ENCODE results near the gene CDK2. TPM values are rescaled to one million over a fixed set of nuclear protein-coding genes. Genes with fewer than 3 reads are reported as not detected.

Gene CDK2
- polyA plus RNA-seq, 1 of the 3 experiments (the other 2 are of a cell fraction): 43.3 TPM

DNA sequence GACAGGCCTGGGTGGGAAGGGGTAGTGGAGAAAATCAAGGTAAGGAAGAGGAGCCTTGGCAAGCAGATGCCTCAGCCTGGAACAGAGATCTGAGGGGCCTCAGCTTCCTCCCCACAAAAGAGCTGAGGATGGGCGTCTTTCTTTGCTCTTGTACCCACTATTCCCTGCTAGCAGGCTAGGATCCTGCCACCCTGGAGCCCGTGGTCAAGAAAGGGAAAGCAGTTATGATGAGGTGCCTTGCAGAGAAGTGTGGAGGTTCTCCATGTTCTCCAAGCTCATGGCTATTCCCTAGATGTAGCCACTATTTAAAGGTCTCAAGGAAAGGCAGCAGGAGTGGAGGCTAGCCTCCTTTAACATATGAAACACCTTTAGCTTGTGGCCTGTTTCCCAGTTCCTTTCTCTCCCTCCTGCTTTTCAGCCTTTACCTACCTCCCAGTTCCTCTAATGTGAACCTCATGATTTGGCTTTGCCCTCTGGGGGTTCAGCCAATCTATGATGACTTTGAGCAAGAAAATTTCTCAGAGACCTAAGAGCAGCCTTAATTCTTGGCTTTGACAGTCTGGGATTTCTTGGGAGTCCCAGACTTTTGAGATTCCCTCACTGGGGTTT, 55.4 kb downstream of the CDK2 start:
- Histone ChIP-seq H3K4me1 (ENCODE audit: control insufficient read depth in 1 of 2, insufficient read depth in 2 of 2, low read depth in 1 of 2, low read length in 1 of 2) (peaks cover 0 to 24% of the 10 kb centered on the region in 2 experiments; a peak in 2 of 4 replicates), H3K27me3 (ENCODE audit: insufficient read depth) (no peaks in the 10 kb centered on the region), H3K27ac (ENCODE audit: low read depth in 2 of 2, low read length in 1 of 2) (peak overlapping the region in 1 of 2 experiments; percentile 83; a peak in 2 of 4 replicates), H2AFZ (ENCODE audit: low read depth) (peak overlapping the region; percentile 33; the same call in 1 of the 2 replicates), H3K9me3 (no peaks in the 10 kb centered on the region), H4K20me1 (ENCODE audit: insufficient read depth) (no peaks in the 10 kb centered on the region), H3K79me2 (ENCODE audit: insufficient read depth) (no peaks in the 10 kb centered on the region), H3K4me2 (peak overlapping the region; percentile 69; the same call in 1 of the 2 replicates), H3F3A (replicated peaks; ENCODE audit: insufficient read depth) (no peaks in the 10 kb centered on the region), H3K9me2 (no peaks in the 10 kb centered on the region), H3K36me3 (replicated peaks in 1 of 2; ENCODE audit: control insufficient read depth in 1 of 2, insufficient read depth in 2 of 2, low read length in 1 of 2) (peaks cover 2 to 6% of the 10 kb centered on the region in 2 experiments), H3K4me3 (ENCODE audit: low read depth in 2 of 2, low read length in 1 of 2) (peak overlapping the region; percentile 36 to 54; a peak in 3 of 4 replicates), H3K9ac (no peak overlapping the region)
- TF ChIP-seq, protein P1, sequence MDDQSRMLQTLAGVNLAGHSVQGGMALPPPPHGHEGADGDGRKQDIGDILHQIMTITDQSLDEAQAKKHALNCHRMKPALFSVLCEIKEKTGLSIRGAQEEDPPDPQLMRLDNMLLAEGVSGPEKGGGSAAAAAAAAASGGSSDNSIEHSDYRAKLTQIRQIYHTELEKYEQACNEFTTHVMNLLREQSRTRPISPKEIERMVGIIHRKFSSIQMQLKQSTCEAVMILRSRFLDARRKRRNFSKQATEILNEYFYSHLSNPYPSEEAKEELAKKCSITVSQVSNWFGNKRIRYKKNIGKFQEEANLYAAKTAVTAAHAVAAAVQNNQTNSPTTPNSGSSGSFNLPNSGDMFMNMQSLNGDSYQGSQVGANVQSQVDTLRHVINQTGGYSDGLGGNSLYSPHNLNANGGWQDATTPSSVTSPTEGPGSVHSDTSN (IDR thresholded peaks at IDR 0.05): no peak
- TF ChIP-seq FOSL2 (IDR thresholded peaks at IDR 0.05; ENCODE audit: borderline replicate concordance, low read depth) (no peak), EZH2phosphoT487 (IDR thresholded peaks at IDR 0.05; ENCODE audit: borderline replicate concordance, low read depth) (no peak), RXRA (IDR thresholded peaks at IDR 0.05; ENCODE audit: borderline replicate concordance, low read depth) (no peak), FOXM1 (IDR thresholded peaks at IDR 0.05; ENCODE audit: low read depth) (no peak), TAF1 (IDR thresholded peaks at IDR 0.05; ENCODE audit: borderline replicate concordance, low read depth, low read length) (no peak), SIN3A (IDR thresholded peaks at IDR 0.05; ENCODE audit: borderline replicate concordance, low read depth, low read length) (no peak), RFX5 (IDR thresholded peaks at IDR 0.05; ENCODE audit: low read length) (no peak), GATA2 (CRISPR knock-in tag; IDR thresholded peaks at IDR 0.05) (no peak), CHD2 (IDR thresholded peaks at IDR 0.05; ENCODE audit: low read length, partially characterized antibody) (no peak), EP300 (IDR thresholded peaks at IDR 0.05; ENCODE audit: borderline replicate concordance in 1 of 2, low read depth in 1 of 2, low read length in 1 of 2) (no peak), RCOR1 (IDR thresholded peaks at IDR 0.05; ENCODE audit: low read length) (no peak)
- TF ChIP-seq, protein P2, sequence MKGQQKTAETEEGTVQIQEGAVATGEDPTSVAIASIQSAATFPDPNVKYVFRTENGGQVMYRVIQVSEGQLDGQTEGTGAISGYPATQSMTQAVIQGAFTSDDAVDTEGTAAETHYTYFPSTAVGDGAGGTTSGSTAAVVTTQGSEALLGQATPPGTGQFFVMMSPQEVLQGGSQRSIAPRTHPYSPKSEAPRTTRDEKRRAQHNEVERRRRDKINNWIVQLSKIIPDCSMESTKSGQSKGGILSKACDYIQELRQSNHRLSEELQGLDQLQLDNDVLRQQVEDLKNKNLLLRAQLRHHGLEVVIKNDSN (IDR thresholded peaks at IDR 0.05; ENCODE audit: borderline replicate concordance, low read depth): no peak
- TF ChIP-seq, protein P3, sequence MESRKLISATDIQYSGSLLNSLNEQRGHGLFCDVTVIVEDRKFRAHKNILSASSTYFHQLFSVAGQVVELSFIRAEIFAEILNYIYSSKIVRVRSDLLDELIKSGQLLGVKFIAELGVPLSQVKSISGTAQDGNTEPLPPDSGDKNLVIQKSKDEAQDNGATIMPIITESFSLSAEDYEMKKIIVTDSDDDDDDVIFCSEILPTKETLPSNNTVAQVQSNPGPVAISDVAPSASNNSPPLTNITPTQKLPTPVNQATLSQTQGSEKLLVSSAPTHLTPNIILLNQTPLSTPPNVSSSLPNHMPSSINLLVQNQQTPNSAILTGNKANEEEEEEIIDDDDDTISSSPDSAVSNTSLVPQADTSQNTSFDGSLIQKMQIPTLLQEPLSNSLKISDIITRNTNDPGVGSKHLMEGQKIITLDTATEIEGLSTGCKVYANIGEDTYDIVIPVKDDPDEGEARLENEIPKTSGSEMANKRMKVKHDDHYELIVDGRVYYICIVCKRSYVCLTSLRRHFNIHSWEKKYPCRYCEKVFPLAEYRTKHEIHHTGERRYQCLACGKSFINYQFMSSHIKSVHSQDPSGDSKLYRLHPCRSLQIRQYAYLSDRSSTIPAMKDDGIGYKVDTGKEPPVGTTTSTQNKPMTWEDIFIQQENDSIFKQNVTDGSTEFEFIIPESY (IDR thresholded peaks at IDR 0.05; ENCODE audit: borderline replicate concordance, low read depth): no peak
- CTCF ChIA-PET: interaction anchor here (0.6 to 11.8 kb wide), 5 partner anchors 7 to 284 kb away, joined by 3 to 183 read pairs (median 14); partner anchors contain the start of gene SUOX
- POLR2A ChIA-PET: interaction anchor here (0.6 to 2.4 kb wide), 8 partner anchors 12 to 48 kb away, joined by 3 to 9 read pairs (median 6); partner anchors contain the start of genes RAB5B and SUOX
- WGBS (ENCODE audit: low lambda C conversion rate): 54% methylated on average over 2 of the region's 2 CpGs
- DNase-seq: peak; percentile 52

Other genes with a start within 250 kb of the CDK2 start
- gene RDH5, start 246.4 kb upstream of the CDK2 start, polyA plus RNA-seq (2012; rRNA removed): 5.2 and 5.4 TPM in 2 replicates
- gene CD63, start 237.8 kb upstream of the CDK2 start, polyA plus RNA-seq (2012; rRNA removed): 1,022 and 1,465 TPM in 2 replicates
- gene GDF11, start 223.7 kb upstream of the CDK2 start, polyA plus RNA-seq (2012; rRNA removed): 6.9 and 9.4 TPM in 2 replicates
- 65.8 and 66.9 TPM in 2 replicates for gene SARNP, start 149.1 kb upstream of the CDK2 start, polyA plus RNA-seq (2012; rRNA removed)
- gene ORMDL2, start 148.8 kb upstream of the CDK2 start, polyA plus RNA-seq (2012; rRNA removed): 35.2 and 37.3 TPM in 2 replicates
- 11.0 and 15.4 TPM in 2 replicates for gene DNAJC14, start 137.2 kb upstream of the CDK2 start, polyA plus RNA-seq (2012; rRNA removed)
- 5.7 and 6.8 TPM in 2 replicates for gene MMP19, start 123.9 kb upstream of the CDK2 start, polyA plus RNA-seq (2012; rRNA removed)
- gene PYM1, start 38.9 kb upstream of the CDK2 start, polyA plus RNA-seq (2012; rRNA removed): 36.0 and 36.3 TPM in 2 replicates
- 74.6 and 75.9 TPM in 2 replicates for gene DGKA, start 35.7 kb upstream of the CDK2 start, polyA plus RNA-seq (2012; rRNA removed)
- 1.8 and 2.7 TPM in 2 replicates for gene PMEL, start 788 bp upstream of the CDK2 start, polyA plus RNA-seq (2012; rRNA removed)
- 54.0 and 79.4 TPM in 2 replicates for gene RAB5B, start 7.2 kb downstream of the CDK2 start, polyA plus RNA-seq (2012; rRNA removed)
- 23.2 and 25.7 TPM in 2 replicates for gene SUOX, start 30.4 kb downstream of the CDK2 start, polyA plus RNA-seq (2012; rRNA removed)
- 2.0 and 3.9 TPM in 2 replicates for gene IKZF4, start 54.2 kb downstream of the CDK2 start, polyA plus RNA-seq (2012; rRNA removed)
- 1,500 and 1,782 TPM in 2 replicates for gene RPS26, start 75.1 kb downstream of the CDK2 start, polyA plus RNA-seq (2012; rRNA removed)
- gene ERBB3, start 113.3 kb downstream of the CDK2 start, polyA plus RNA-seq (2012; rRNA removed): 1.4 and 1.5 TPM in 2 replicates
- gene PA2G4, start 137.7 kb downstream of the CDK2 start, polyA plus RNA-seq (2012; rRNA removed): 207 and 213 TPM in 2 replicates
- 11,334 and 12,464 TPM in 2 replicates for gene RPL41, start 149.8 kb downstream of the CDK2 start, polyA plus RNA-seq (2012; rRNA removed)
- 1.9 and 2.0 TPM in 2 replicates for gene ZC3H10, start 151.4 kb downstream of the CDK2 start, polyA plus RNA-seq (2012; rRNA removed)
- gene ESYT1, start 161.4 kb downstream of the CDK2 start, polyA plus RNA-seq (2012; rRNA removed): 132 and 143 TPM in 2 replicates
- 203 and 234 TPM in 2 replicates for gene MYL6B, start 185.8 kb downstream of the CDK2 start, polyA plus RNA-seq (2012; rRNA removed)
- 4,697 and 4,711 TPM in 2 replicates for gene MYL6, start 191.5 kb downstream of the CDK2 start, polyA plus RNA-seq (2012; rRNA removed)
- gene SMARCC2, start 222.7 kb downstream of the CDK2 start, polyA plus RNA-seq (2012; rRNA removed): 64.3 and 73.0 TPM in 2 replicates